ENCODE measurements around the gene C7orf33. TPM values are rescaled to one million over a fixed set of nuclear protein-coding genes. Genes with fewer than 3 reads are reported as not detected.

The C7orf33 gene
- total and polyA plus RNA-seq, 3 donors from 2014 or later, result 0.19 to 0.24 TPM; not detected in 1

GRCh38 chr7:148652773-148653172 is 62.2 kb downstream of the C7orf33 start:
- intact Hi-C loops (cut with DNase I; ENCODE audit: low total_unique reads), result loop anchor here (10.0 kb wide), 1 partner anchor 58 kb away; the partner anchor contains the start of gene C7orf33
- no peak for DNase-seq
- no peak for TF ChIP-seq CTCF (IDR thresholded peaks at IDR 0.05)
- no peak for TF ChIP-seq POLR2A (IDR thresholded peaks at IDR 0.05)

GRCh38 chr7:148657929-148658328 is 67.4 kb downstream of the C7orf33 start:
- DNase-seq, result no peak
- Histone ChIP-seq H3K27me3 (no peaks in the 10 kb centered on the region), H3K4me3 (no peak overlapping the region), H3K9me3 (no peaks in the 10 kb centered on the region), H3K27ac (no peak overlapping the region), H3K36me3 (ENCODE audit: low read depth, missing control alignments) (no peaks in the 10 kb centered on the region), H3K4me1 (no peaks in the 10 kb centered on the region)
- TF ChIP-seq CTCF (IDR thresholded peaks at IDR 0.05) (no peak), POLR2A (IDR thresholded peaks at IDR 0.05) (no peak)
- intact Hi-C loops (cut with DNase I; ENCODE audit: low total_unique reads), result loop anchor here (10.0 kb wide), 1 partner anchor 63 kb away; the partner anchor contains the start of gene C7orf33
- WGBS, 2 donors, result 84 to 86% methylated on average over 4 of the region's 4 CpGs

More at GRCh38 chr7:148652773-148653172, 62.2 kb downstream of the C7orf33 start:
- Histone ChIP-seq H3K9me3 (no peaks in the 10 kb centered on the region), H3K27me3 (no peaks in the 10 kb centered on the region), H3K36me3 (ENCODE audit: low read depth, missing control alignments) (no peaks in the 10 kb centered on the region), H3K27ac (no peak overlapping the region), H3K4me1 (no peaks in the 10 kb centered on the region), H3K4me3 (no peak overlapping the region)

- Histone ChIP-seq H3K9me3 (no peaks in the 10 kb centered on the region), H3K4me3 (no peak overlapping the region), H3K4me1 (peaks cover 5% of the 10 kb centered on the region), H3K27me3 (no peaks in the 10 kb centered on the region), H3K27ac (no peak overlapping the region), H3K36me3 (ENCODE audit: low read depth, missing control alignments) (no peaks in the 10 kb centered on the region)
- TF ChIP-seq CTCF (IDR thresholded peaks at IDR 0.05) (no peak), POLR2A (IDR thresholded peaks at IDR 0.05) (no peak)
- no peak for DNase-seq
- WGBS, 2 donors, result 73% methylated on average over 2 of the region's 2 CpGs
- intact Hi-C loops (cut with DNase I; ENCODE audit: low total_unique reads), result no loop called here
Measured at GRCh38 chr7:148661471-148661870, 70.9 kb downstream of the C7orf33 start.

GRCh38 chr7:148662646-148663045 is 72.1 kb downstream of the C7orf33 start:
- WGBS, 2 donors, result 70 to 79% methylated on average over 3 of the region's 3 CpGs
- TF ChIP-seq CTCF (IDR thresholded peaks at IDR 0.05) (no peak), POLR2A (IDR thresholded peaks at IDR 0.05) (no peak)
- H3K4me3 ChIP-seq, result no peak overlapping the region
- H3K9me3 ChIP-seq, result no peaks in the 10 kb centered on the region
- peaks cover 5% of the 10 kb centered on the region for H3K4me1 ChIP-seq
- peak; percentile 90 for DNase-seq
- no peaks in the 10 kb centered on the region for H3K27me3 ChIP-seq
- H3K36me3 ChIP-seq (ENCODE audit: low read depth, missing control alignments), result no peaks in the 10 kb centered on the region
- intact Hi-C loops (cut with DNase I; ENCODE audit: low total_unique reads), result no loop called here
- peak overlapping the region in 1 of 2 donors; percentile 31 for H3K27ac ChIP-seq

- intact Hi-C loops (cut with DNase I; ENCODE audit: low total_unique reads), result no loop called here
- Histone ChIP-seq H3K4me1 (peaks cover 5% of the 10 kb centered on the region), H3K4me3 (no peak overlapping the region), H3K27me3 (no peaks in the 10 kb centered on the region), H3K9me3 (no peaks in the 10 kb centered on the region), H3K36me3 (ENCODE audit: low read depth, missing control alignments) (no peaks in the 10 kb centered on the region), H3K27ac (no peak overlapping the region)
- peak; percentile 74 for DNase-seq
- WGBS, 2 donors, result 31 to 39% methylated on average over 6 of the region's 6 CpGs
- TF ChIP-seq CTCF (IDR thresholded peaks at IDR 0.05) (no peak), POLR2A (IDR thresholded peaks at IDR 0.05) (no peak)
Measured at GRCh38 chr7:148664324-148664723, 73.8 kb downstream of the C7orf33 start.

Measured in testis (tissue), 3 donors.